Activated CD4-positive, CD25-positive, alpha-beta regulatory T cell treated with anti-CD3 and anti-CD28 coated beads, Interleukin-2, amount 50 U/mL, for 16 hours (primary cell): ENCODE results near the gene APOA5.
"Not testable (repeated sequence)": the region's sequence is repeated elsewhere in the genome, so short reads cannot be mapped to it uniquely, and the experiment has no call there.

Experiments used
- DNase-seq: peaks from one replicate; pipeline ENCODE4 v3.0.0-alpha.2; 2020; ENCODE audit warnings: low read depth, low spot score

Gene APOA5

GRCh38 chr11:116791813-116792143, at the start of gene APOA5:
TSS of gene APOA5 (minus strand) at chr11:116791879. CDS start at chr11:116791860, 19 bp downstream.
- no peak for DNase-seq

DNA sequence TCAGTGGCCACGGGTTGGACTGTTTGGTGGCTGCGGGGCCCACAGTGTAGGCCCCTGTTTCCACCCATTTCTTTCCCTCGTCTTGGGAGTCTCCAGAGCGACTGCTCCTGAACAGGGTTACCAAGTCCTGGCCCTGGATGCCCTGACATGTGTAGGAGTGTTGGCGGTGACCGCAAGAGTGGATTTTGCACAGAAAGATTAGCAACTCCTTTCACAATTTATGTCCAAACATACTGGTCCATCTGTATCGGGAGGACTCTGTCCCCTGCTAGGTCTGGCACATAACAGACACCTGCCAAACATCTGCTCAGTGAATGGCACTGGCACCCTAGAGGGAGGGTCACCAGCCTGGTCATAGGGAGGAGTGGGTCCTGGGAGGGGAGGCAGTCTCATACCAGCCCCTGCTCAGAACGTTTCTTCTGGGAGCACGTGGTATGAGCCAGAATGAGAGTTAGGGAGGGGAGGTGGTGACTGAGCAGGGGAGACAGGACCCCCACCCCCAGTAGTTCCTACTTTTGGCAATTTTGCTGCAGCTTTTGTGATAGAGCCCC, 49.1 kb upstream of the APOA5 start:
- no peak for DNase-seq

- no peak for DNase-seq
Measured at GRCh38 chr11:116840224-116840745, 48.6 kb upstream of the APOA5 start.

GRCh38 chr11:116838321-116839084, 46.8 kb upstream of the APOA5 start:
- DNase-seq: no peak

GRCh38 chr11:116837231-116838091, 45.8 kb upstream of the APOA5 start, which contains the start of gene APOA1:
TSS of gene APOA1 (minus strand) at chr11:116837622. CDS start at chr11:116837387, 235 bp downstream.
- DNase-seq: no peak

- no peak for DNase-seq
Measured at GRCh38 chr11:116836632-116836991, 44.9 kb upstream of the APOA5 start.

DNA sequence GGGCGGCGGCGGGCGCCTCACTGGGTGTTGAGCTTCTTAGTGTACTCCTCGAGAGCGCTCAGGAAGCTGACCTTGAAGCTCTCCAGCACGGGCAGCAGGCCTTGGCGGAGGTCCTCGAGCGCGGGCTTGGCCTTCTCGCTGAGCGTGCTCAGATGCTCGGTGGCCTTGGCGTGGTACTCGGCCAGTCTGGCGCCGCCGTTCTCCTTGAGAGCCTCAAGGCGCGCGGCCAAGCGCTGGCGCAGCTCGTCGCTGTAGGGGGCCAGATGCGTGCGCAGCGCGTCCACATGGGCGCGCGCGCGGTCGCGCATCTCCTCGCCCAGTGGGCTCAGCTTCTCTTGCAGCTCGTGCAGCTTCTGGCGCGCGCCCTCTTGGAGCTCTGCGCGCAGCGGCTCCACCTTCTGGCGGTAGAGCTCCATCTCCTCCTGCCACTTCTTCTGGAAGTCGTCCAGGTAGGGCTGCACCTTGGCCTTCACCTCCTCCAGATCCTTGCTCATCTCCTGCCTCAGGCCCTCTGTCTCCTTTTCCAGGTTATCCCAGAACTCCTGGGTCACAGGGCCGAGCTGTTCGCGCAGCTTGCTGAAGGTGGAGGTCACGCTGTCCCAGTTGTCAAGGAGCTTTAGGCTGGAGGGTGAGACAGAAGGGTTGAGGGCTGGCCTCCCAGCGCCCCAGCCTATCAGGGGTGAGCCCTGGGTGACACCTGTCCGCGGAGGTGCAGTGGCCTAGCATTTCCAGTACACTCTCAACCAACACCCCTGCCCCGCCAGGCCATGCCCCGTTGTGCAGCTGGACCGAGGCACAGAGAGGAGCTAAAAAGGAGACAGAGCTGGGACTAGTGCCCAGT, 44.3 kb upstream of the APOA5 start:
- DNase-seq: peak; percentile 50

DNA sequence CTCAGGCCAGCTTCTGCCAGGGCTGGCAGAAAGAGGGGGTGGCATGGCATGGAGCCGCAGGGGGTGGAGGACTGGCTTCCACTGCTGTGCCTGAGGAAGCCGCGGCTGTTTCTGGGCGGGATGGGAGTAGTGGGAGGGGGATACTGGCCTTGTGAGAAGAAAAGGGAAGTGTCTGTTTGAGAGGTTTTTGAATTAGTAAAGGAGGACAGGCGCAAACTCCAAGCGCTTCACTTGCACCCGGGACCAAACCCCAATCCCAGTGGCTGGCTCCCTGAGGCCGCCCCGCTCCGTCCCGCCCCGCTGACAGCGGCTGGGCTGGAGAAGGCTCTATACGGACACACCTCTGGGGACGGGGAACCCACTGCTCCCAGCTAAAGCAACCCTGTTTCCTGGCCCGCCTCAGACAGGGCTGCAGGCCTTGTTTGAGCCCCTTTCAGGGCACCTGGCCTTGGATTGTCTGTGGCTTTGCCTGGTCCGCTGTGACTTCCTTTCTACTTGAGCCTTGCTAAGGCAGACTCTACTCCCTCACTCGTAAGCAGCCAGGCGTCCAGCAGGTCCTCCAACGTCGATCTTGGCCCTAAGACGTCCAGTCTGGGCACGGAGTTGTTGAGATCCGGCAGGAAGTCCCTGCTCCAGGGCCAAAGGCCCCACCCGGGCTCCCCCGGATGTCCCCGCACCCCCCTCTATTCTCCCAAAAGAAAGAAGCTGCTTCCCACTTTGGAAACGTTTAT, 43.5 kb upstream of the APOA5 start:
- DNase-seq: no peak

DNA sequence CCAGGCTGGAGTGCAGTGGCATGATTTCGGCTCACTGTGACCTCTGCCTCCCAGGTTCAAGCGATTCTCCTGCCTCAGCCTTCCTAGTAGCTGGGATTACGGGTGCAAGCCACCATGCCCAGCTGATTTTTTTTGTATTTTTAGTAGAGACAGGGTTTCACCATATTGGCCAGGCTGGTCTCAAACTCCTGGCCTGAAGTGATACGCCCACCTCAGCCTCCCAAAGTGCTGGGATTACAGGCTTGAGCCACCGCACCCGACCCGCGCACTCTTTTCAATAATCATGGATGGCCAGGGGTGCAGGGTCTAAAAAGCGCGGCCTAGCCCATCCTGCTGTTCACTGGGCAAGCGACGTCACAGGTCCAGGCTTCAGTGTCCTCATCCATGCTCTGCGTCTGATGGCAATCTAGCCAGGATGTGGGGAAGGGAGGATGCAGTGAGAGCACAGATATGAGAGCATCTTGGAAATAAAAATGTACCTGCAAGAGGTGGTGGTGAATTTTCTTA, 42.9 kb upstream of the APOA5 start:
- not testable (repeated sequence) for DNase-seq

DNA sequence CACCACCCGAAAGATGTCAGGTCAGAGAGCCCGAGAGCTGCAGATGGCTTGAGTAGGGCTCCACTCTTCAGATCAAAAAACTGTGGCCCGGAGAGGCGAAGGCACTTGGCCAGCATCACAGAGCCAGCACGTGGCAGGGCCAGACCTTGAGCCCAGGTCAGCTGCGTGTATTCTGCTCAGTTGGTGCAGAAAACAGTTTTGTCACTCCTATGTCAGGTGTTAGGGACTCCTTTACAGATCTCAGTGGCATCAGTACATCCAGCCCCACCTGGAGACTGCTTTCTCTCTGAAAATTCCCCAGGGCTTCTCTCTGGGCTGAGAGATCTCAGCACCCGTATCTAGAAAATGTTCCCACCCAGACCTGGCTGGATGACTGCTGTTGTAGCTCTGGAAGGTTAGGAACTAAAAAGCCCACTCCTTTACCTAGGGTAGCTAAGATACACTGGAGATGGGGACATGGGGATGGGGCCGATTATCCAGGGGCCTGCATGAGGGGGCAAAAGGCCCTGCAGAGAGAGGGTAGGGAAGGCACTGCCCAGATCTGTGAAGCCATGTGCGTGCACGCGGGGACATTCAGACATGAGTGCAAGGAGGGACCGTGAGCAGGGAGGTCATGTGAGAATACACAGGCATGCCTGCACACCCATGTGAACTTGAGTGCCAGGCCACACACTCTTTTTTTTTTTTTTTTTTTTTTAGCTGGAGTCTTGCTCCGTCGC, 42.3 kb upstream of the APOA5 start:
- no peak for DNase-seq

DNA sequence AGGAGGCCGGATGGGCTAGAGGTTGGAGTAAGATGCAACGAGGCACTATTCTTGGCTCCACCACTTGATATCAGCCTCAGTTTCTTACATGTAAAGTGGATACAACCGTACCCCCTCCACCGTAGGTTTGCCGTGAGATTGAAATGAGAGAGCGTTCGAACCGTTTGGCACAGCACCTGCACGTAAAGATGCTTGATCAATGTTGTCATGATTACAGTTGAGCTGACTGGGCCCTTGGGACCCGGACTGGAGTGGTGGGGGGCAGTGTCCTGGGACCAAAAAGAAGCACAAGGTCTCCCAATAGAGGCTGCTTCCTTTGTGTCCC, 41.8 kb upstream of the APOA5 start:
- DNase-seq: no peak

- no peak for DNase-seq
Measured at GRCh38 chr11:116832350-116833290, 40.9 kb upstream of the APOA5 start.

- DNase-seq: no peak
Measured at GRCh38 chr11:116831790-116832349, 40.2 kb upstream of the APOA5 start.

DNA sequence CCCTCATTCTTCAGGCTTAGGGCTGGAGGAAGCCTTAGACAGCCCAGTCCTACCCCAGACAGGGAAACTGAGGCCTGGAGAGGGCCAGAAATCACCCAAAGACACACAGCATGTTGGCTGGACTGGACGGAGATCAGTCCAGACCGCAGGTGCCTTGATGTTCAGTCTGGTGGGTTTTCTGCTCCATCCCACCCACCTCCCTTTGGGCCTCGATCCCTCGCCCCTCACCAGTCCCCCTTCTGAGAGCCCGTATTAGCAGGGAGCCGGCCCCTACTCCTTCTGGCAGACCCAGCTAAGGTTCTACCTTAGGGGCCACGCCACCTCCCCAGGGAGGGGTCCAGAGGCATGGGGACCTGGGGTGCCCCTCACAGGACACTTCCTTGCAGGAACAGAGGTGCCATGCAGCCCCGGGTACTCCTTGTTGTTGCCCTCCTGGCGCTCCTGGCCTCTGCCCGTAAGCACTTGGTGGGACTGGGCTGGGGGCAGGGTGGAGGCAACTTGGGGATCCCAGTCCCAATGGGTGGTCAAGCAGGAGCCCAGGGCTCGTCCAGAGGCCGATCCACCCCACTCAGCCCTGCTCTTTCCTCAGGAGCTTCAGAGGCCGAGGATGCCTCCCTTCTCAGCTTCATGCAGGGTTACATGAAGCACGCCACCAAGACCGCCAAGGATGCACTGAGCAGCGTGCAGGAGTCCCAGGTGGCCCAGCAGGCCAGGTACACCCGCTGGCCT, 38.7 kb upstream of the APOA5 start:
- DNase-seq: no peak

DNA sequence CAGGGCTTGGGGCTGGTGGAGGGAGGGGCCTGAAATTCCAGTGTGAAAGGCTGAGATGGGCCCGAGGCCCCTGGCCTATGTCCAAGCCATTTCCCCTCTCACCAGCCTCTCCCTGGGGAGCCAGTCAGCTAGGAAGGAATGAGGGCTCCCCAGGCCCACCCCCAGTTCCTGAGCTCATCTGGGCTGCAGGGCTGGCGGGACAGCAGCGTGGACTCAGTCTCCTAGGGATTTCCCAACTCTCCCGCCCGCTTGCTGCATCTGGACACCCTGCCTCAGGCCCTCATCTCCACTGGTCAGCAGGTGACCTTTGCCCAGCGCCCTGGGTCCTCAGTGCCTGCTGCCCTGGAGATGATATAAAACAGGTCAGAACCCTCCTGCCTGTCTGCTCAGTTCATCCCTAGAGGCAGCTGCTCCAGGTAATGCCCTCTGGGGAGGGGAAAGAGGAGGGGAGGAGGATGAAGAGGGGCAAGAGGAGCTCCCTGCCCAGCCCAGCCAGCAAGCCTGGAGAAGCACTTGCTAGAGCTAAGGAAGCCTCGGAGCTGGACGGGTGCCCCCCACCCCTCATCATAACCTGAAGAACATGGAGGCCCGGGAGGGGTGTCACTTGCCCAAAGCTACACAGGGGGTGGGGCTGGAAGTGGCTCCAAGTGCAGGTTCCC, 38.0 kb upstream of the APOA5 start, which contains the start of gene APOC3:
APOC3 (plus strand) TSS at position 383 of the 659 bp plus-strand sequence. CDS start 676 bp downstream, outside the sequence.
- DNase-seq: no peak

GRCh38 chr11:116828632-116829524, 37.2 kb upstream of the APOA5 start:
- no peak for DNase-seq
